IMR-90 (cell line): ENCODE data around the gene NOTCH2.

ENCODE experiments used
- BHLHE40 ChIP-seq: fragments of 150-350 bp; IDR thresholded peaks from 2 replicates; pipeline ENCODE4 v1.6.1; 2016; ENCODE audit warnings: mild to moderate bottlenecking, low read depth, low read length
- CEBPB ChIP-seq: IDR thresholded peaks from 2 replicates; pipeline ENCODE4 v1.6.1; 2012; ENCODE audit warnings: low read depth, low read length, improper control_type of control experiment
- CHD1 ChIP-seq: IDR thresholded peaks from 2 replicates; pipeline ENCODE4 v1.6.1; 2012; ENCODE audit warnings: low read depth, low read length, improper control_type of control experiment
- CTCF ChIP-seq: conservative IDR thresholded peaks from 2 replicates; pipeline ENCODE4 v1.5.1; 2012; ENCODE audit warnings: mild to moderate bottlenecking, low read depth, low read length, improper control_type of control experiment
- ELK1 ChIP-seq: fragments of 150-350 bp; IDR thresholded peaks from 2 replicates; pipeline ENCODE4 v1.6.1; 2016; ENCODE audit warnings: low read depth, mild to moderate bottlenecking, low read length, moderate library complexity, borderline replicate concordance
- MAFK ChIP-seq: IDR thresholded peaks from 2 replicates; pipeline ENCODE4 v1.6.1; 2012; ENCODE audit warnings: low read depth, low read length, improper control_type of control experiment
- MAZ ChIP-seq: IDR thresholded peaks from 2 replicates; pipeline ENCODE4 v1.6.1; 2012; ENCODE audit warnings: low read depth, mild to moderate bottlenecking, low read length, improper control_type of control experiment, moderate library complexity, borderline replicate concordance
- NFE2L2 ChIP-seq: fragments of 150-350 bp; IDR thresholded peaks from 2 replicates; pipeline ENCODE4 v1.6.1; 2016; ENCODE audit warnings: low read depth, mild to moderate bottlenecking, low read length
- POLR2A ChIP-seq: IDR thresholded peaks from 2 replicates; pipeline ENCODE4 v1.6.1; 2012; ENCODE audit warnings: mild to moderate bottlenecking, low read depth, low read length
- RAD21 ChIP-seq: IDR thresholded peaks from 2 replicates; pipeline ENCODE4 v1.6.1; 2012; ENCODE audit warnings: low read length, improper control_type of control experiment
- SMC3 ChIP-seq: fragments of 150-350 bp; IDR thresholded peaks from 2 replicates; pipeline ENCODE4 v1.6.1; 2016; ENCODE audit warnings: low read depth, mild to moderate bottlenecking, antibody characterized with exemption, low read length, moderate library complexity
- USF2 ChIP-seq: fragments of 150-350 bp; IDR thresholded peaks from 2 replicates; pipeline ENCODE4 v1.6.1; 2017; ENCODE audit warnings: mild to moderate bottlenecking, antibody characterized with exemption, low read length, low read depth

- TF ChIP-seq CTCF = no peak
- TF ChIP-seq POLR2A = no peak
- TF ChIP-seq MAZ = no peak
- TF ChIP-seq MAFK = no peak
- peak; percentile 83 for TF ChIP-seq CEBPB
- TF ChIP-seq USF2 = no peak
- TF ChIP-seq BHLHE40 = no peak
- TF ChIP-seq SMC3 = no peak
- TF ChIP-seq ELK1 = no peak
- TF ChIP-seq RAD21 = no peak
- TF ChIP-seq CHD1 = no peak
- TF ChIP-seq NFE2L2 = no peak
Measured at GRCh38 chr1:119865627-119866026, 203.8 kb downstream of the NOTCH2 start.
